NT2/D1 (cell line): Measurements from ENCODE around the gene DDX47.

ENCODE experiments used
- SUZ12 ChIP-seq: IDR thresholded peaks from 2 replicates; pipeline ENCODE4 v1.6.1; 2011; ENCODE audit not compliant: insufficient read length, insufficient read depth; ENCODE audit errors: extremely low read depth
- YY1 ChIP-seq: IDR thresholded peaks from 2 replicates; pipeline ENCODE4 v1.6.1; 2011; ENCODE audit not compliant: insufficient read length, insufficient read depth

GRCh38 chr12:12837813-12838153, 24.6 kb downstream of the DDX47 start:
- TF ChIP-seq YY1 (no peak), SUZ12 (no peak)
